CD4-positive, alpha-beta T cell (primary cell): ENCODE data around the gene PI4KB. TPM values are rescaled to one million over a fixed set of nuclear protein-coding genes. Genes with fewer than 3 reads are reported as not detected.

Experiments used
- ATAC-seq: fragments of 200-7000 bp; cut with Tn5 transposase; one replicate; pipeline ENCODE4 v1.10.0; 2022; ENCODE audit warnings: mild to moderate bottlenecking; ENCODE audit not compliant: poor library complexity
- CTCF ChIA-PET: fragments of 350-600 bp; sonication (Branson Sonifier 250); formaldehyde crosslinking; loops from one replicate; lab custom pipeline; 2021; ENCODE audit warnings: antibody characterized with exemption, inconsistent platforms; lab: Charles Lee
- POLR2A ChIA-PET: fragments of 350-600 bp; sonication (Branson Sonifier 250); formaldehyde crosslinking; loops from one replicate; lab custom pipeline; 2021; ENCODE audit warnings: antibody characterized with exemption, inconsistent platforms; lab: Charles Lee
- DNase-seq, 14 experiments: peaks; one replicate each; pipeline ENCODE4 v3.0.0-alpha.2; 2013 to 2020; ENCODE audit warnings: mixed read lengths in 2 of 14
- H3K27ac ChIP-seq, 2 donors: one replicate each; pipeline versions ENCODE4 v1.5.1 to v1.7.0; 2013; ENCODE audit warnings: low read length in 2 of 2, low read depth in 1 of 2, mild to moderate bottlenecking in 1 of 2
- H3K27me3 ChIP-seq, 2 experiments: 1 replicate in 1 of 2; 2 replicates in 1 of 2; pipeline versions ENCODE4 v1.6.1 to v1.7.0; 2013; ENCODE audit warnings: low read length in 2 of 2, control low read depth in 1 of 2, mild to moderate bottlenecking in 1 of 2, moderate library complexity in 1 of 2; ENCODE audit not compliant: insufficient read depth in 2 of 2, control insufficient read depth in 1 of 2
- H3K36me3 ChIP-seq: one replicate; pipeline ENCODE4 v1.6.1; 2013; ENCODE audit warnings: low read length, control low read depth; ENCODE audit not compliant: insufficient read depth
- H3K4me1 ChIP-seq: one replicate; pipeline ENCODE4 v1.6.1; 2013; ENCODE audit warnings: low read length, control low read depth; ENCODE audit not compliant: insufficient read depth
- H3K4me3 ChIP-seq: one replicate; pipeline ENCODE4 v1.5.1; 2013; ENCODE audit warnings: mild to moderate bottlenecking, low read length, moderate library complexity
- H3K9me3 ChIP-seq, 2 experiments: 1 replicate in 1 of 2; 2 replicates in 1 of 2; pipeline versions ENCODE4 v1.6.1 to v1.7.0; 2013; ENCODE audit warnings: low read length in 2 of 2, mild to moderate bottlenecking in 2 of 2, control low read depth in 1 of 2, moderate library complexity in 1 of 2; ENCODE audit not compliant: control insufficient read depth in 1 of 2, insufficient read depth in 1 of 2
- H3K27ac Mint-ChIP-seq: one replicate; pipeline ENCODE4 v1.8.0; 2020; ENCODE audit warnings: mixed read lengths
- H3K27me3 Mint-ChIP-seq: one replicate; pipeline ENCODE4 v1.8.0; 2021; ENCODE audit warnings: mixed read lengths
- H3K36me3 Mint-ChIP-seq: one replicate; pipeline ENCODE4 v1.8.0; 2021; ENCODE audit warnings: low read depth, mixed read lengths
- H3K4me1 Mint-ChIP-seq: one replicate; pipeline ENCODE4 v1.8.0; 2021; ENCODE audit warnings: low read depth, mixed read lengths
- H3K4me3 Mint-ChIP-seq: one replicate; pipeline ENCODE4 v1.8.0; 2020; ENCODE audit warnings: mild to moderate bottlenecking, mixed read lengths
- H3K9me3 Mint-ChIP-seq: one replicate; pipeline ENCODE4 v1.8.0; 2020; ENCODE audit warnings: mixed read lengths
- intact Hi-C, 2 experiments: fragments of 100-400 bp; cut with DNase I in 1 of 2; cut with micrococcal nuclease in 1 of 2; formaldehyde crosslinking; loops; one replicate each; pipeline versions ENCODE4 v1.15.1 to v1.9.0; 2023 to 2025; cut with DNase I, micrococcal nuclease
- total RNA-seq, 174 experiments: library from RNA in 2 of 174; stranded (reverse) in 2 of 174; gene quantifications; one replicate each; pipeline ENCODE4 v1.2.3 and lab custom pipeline; 2021 to 2026
- TF ChIP-seq, protein P1 (sequence below): fragments of 200-600 bp; IDR thresholded peaks from one replicate; pipeline ENCODE4 v1.8.0; 2022; ENCODE audit warnings: antibody characterized with exemption, mild to moderate bottlenecking

The PI4KB gene
- total RNA-seq, 2 experiments from 2014 or later, result 50.2 to 51.0 TPM

DNA sequence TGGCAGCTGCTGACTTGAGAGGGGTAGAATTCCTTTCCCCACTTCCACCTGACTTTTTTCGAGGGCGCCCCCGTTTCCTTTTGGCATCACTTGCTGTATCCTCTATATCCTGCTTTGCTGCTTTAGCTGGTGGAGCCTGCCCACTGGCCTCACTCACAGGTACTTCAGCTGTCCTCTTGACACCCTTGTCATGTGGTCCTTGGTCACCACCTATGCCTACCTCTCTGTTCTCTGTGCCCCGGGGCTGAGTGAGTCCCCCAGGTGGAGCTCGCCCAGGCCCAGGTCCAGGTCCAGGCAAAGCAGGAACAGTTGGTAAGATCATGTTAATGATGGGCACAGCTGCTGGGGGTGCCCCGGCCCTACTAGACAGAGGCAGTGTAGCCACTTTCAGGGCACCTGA lies 15.4 kb upstream of the PI4KB start:
- H3K27ac Mint-ChIP-seq, result no peak overlapping the region
- H3K36me3 Mint-ChIP-seq, result peaks cover 51% of the 10 kb centered on the region
- ChIA-PET POLR2A (no interaction called here), CTCF (interaction anchor here (3.7 kb wide), 1 partner anchor 42 kb away, joined by 54 read pairs; no protein-coding TSS in a partner anchor)
- H3K27me3 Mint-ChIP-seq, result no peaks in the 10 kb centered on the region
- peaks cover 36% of the 10 kb centered on the region for H3K36me3 ChIP-seq
- peaks cover 26% of the 10 kb centered on the region for H3K4me1 ChIP-seq
- no peaks in the 10 kb centered on the region for H3K9me3 Mint-ChIP-seq
- no peak for ATAC-seq
- H3K27ac ChIP-seq, result no peak overlapping the region
- H3K9me3 ChIP-seq, result no peaks in the 10 kb centered on the region
- no peak overlapping the region for H3K4me3 Mint-ChIP-seq
- DNase-seq, result no peak
- intact Hi-C loops, result loop anchor here in 1 of 2 experiments (10.0 kb wide), 2 partner anchors 148 to 268 kb away; partner anchors contain the start of genes GABPB2, PIP5K1A and VPS72
- peaks cover 35% of the 10 kb centered on the region for H3K4me1 Mint-ChIP-seq
- TF ChIP-seq, protein P1, sequence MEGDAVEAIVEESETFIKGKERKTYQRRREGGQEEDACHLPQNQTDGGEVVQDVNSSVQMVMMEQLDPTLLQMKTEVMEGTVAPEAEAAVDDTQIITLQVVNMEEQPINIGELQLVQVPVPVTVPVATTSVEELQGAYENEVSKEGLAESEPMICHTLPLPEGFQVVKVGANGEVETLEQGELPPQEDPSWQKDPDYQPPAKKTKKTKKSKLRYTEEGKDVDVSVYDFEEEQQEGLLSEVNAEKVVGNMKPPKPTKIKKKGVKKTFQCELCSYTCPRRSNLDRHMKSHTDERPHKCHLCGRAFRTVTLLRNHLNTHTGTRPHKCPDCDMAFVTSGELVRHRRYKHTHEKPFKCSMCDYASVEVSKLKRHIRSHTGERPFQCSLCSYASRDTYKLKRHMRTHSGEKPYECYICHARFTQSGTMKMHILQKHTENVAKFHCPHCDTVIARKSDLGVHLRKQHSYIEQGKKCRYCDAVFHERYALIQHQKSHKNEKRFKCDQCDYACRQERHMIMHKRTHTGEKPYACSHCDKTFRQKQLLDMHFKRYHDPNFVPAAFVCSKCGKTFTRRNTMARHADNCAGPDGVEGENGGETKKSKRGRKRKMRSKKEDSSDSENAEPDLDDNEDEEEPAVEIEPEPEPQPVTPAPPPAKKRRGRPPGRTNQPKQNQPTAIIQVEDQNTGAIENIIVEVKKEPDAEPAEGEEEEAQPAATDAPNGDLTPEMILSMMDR, result no peak
- H3K27me3 ChIP-seq, result no peaks in the 10 kb centered on the region
- H3K4me3 ChIP-seq, result no peak overlapping the region

GRCh38 chr1:151342021-151342420 lies 14.8 kb upstream of the PI4KB start:
- DNase-seq, result no peak
- Mint-ChIP-seq H3K9me3 (no peaks in the 10 kb centered on the region), H3K4me3 (no peak overlapping the region), H3K27ac (no peak overlapping the region), H3K27me3 (no peaks in the 10 kb centered on the region), H3K4me1 (peaks cover 30% of the 10 kb centered on the region), H3K36me3 (peaks cover 46% of the 10 kb centered on the region)
- ATAC-seq, result no peak
- Histone ChIP-seq H3K27me3 (no peaks in the 10 kb centered on the region), H3K36me3 (peaks cover 36% of the 10 kb centered on the region), H3K9me3 (no peaks in the 10 kb centered on the region), H3K27ac (no peak overlapping the region), H3K4me1 (peaks cover 25% of the 10 kb centered on the region), H3K4me3 (no peak overlapping the region)
- TF ChIP-seq, protein P1, result no peak
- POLR2A ChIA-PET, result no interaction called here
- CTCF ChIA-PET, result interaction anchor here (2.1 to 3.7 kb wide), 3 partner anchors 9 to 61 kb away, joined by 9 to 54 read pairs (median 21); partner anchors contain the start of gene ZNF687
- intact Hi-C loops, result loop anchor here in 1 of 2 experiments (10.0 kb wide), 2 partner anchors 147 to 267 kb away; partner anchors contain the start of genes GABPB2, PIP5K1A and VPS72

DNA sequence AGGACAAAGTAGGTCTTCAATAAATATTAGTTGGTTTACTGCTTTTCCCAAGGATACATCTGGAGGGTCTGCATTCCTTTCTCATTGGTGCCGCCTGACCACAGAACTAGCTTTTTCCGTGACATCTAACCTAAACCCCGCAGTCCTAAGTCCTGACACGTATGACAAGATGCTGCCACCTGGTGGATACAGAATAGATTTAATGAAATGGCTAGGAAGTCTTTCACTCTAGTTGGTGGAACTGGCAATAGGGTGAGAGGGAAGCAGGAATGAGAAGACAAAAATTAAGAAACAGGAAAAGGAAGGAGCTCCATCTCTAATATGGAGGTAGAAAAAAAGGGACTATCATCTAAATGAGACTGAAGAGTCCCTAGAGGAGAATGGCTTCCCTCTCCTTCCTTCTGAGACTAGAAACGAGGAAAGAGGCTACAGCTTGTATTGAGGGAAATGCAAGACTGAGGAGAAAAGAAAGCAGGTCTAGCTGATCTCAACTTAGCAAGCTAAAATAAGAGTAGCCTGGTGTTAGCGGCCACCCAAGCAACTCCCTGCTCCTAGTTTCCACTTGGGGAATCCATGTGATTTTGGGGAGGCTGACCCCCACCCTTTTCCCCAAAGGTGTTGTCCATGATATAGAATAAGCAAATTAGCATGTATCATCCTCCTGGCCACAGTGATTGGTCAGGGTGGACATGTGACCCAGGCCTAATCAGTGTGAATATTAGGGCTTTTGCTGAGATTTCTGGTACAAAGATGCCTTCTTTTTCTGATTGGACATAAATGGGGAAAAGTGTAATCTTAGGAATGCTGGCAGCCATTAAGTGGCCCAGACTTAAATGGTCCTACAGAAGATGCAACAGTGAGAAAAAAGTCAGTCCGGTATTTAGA lies 13.9 kb upstream of the PI4KB start:
- Histone ChIP-seq H3K27ac (no peak overlapping the region), H3K4me3 (no peak overlapping the region), H3K36me3 (peaks cover 36% of the 10 kb centered on the region), H3K27me3 (no peaks in the 10 kb centered on the region), H3K9me3 (no peaks in the 10 kb centered on the region), H3K4me1 (peaks cover 20% of the 10 kb centered on the region)
- intact Hi-C loops, result loop anchor here (1.0 to 10.0 kb wide), 7 partner anchors 13 to 266 kb away; partner anchors contain the start of genes GABPB2 (in 1 of the 2), PIP5K1A (in 1 of the 2), VPS72 (in 1 of the 2) and ZNF687 (in 1 of the 2)
- ATAC-seq (peak; percentile 93), DNase-seq (peak in 10 of 14 experiments; percentile 12 to 85 (median 38))
- Mint-ChIP-seq H3K27me3 (no peaks in the 10 kb centered on the region), H3K4me1 (peaks cover 21% of the 10 kb centered on the region), H3K36me3 (peaks cover 37% of the 10 kb centered on the region), H3K27ac (peak overlapping the region; percentile 7), H3K4me3 (no peak overlapping the region), H3K9me3 (no peaks in the 10 kb centered on the region)
- CTCF ChIA-PET, result interaction anchor here (0.5 to 3.7 kb wide), 32 partner anchors 9 to 253 kb away, joined by 3 to 54 read pairs (median 5); partner anchors contain the start of genes PI4KB, PSMD4, VPS72 and ZNF687
- POLR2A ChIA-PET, result interaction anchor here (0.6 to 3.2 kb wide), 9 partner anchors 9 to 241 kb away, joined by 3 to 29 read pairs (median 3); partner anchors contain the start of genes PI4KB, PSMB4 and ZNF687
- TF ChIP-seq, protein P1, result peak; percentile 85
